ENCODE results near the gene KIRREL2. TPM values are rescaled to one million over a fixed set of nuclear protein-coding genes. Genes with fewer than 3 reads are reported as not detected.

KIRREL2 gene
- total and polyA plus RNA-seq, 12 donors = 0.12 to 0.35 TPM; not detected in 10

- H3K27ac ChIP-seq = no peak overlapping the region
- H3K9me3 ChIP-seq = no peaks in the 10 kb centered on the region
- intact Hi-C loops (cut with DNase I) = no loop called here
- ATAC-seq (peak in 5 of 8 donors; percentile 28 to 54 (median 46)), DNase-seq (no peak)
- WGBS, 2 donors = 7 to 8% methylated on average over 53 to 55 of the region's 55 CpGs
- H3K36me3 ChIP-seq = no peaks in the 10 kb centered on the region
- peaks cover 18 to 88% (median 71%) of the 10 kb centered on the region in 7 donors for H3K27me3 ChIP-seq
- H3K4me1 ChIP-seq = peaks cover 0 to 26% (median 9%) of the 10 kb centered on the region in 9 donors
- no peak overlapping the region for H3K4me3 ChIP-seq
- TF ChIP-seq CTCF (IDR thresholded peaks at IDR 0.05) = no peak
Measured at GRCh38 chr19:35860818-35861639, 4.3 kb downstream of the KIRREL2 start.

GRCh38 chr19:35861640-35862160 is 5.0 kb downstream of the KIRREL2 start:
- H3K27me3 ChIP-seq = peaks cover 11 to 81% (median 65%) of the 10 kb centered on the region in 7 donors
- WGBS, 2 donors = 50 to 53% methylated on average over 19 of the region's 19 CpGs
- peaks cover 0 to 20% (median 3%) of the 10 kb centered on the region in 9 donors for H3K4me1 ChIP-seq
- intact Hi-C loops (cut with DNase I) = no loop called here
- no peak for TF ChIP-seq CTCF (IDR thresholded peaks at IDR 0.05)
- no peak overlapping the region for H3K27ac ChIP-seq
- H3K36me3 ChIP-seq = no peaks in the 10 kb centered on the region
- ATAC-seq (no peak), DNase-seq (no peak)
- H3K4me3 ChIP-seq = no peak overlapping the region
- H3K9me3 ChIP-seq = no peaks in the 10 kb centered on the region

- Histone ChIP-seq H3K4me3 (no peak overlapping the region), H3K9me3 (no peaks in the 10 kb centered on the region), H3K27me3 (peaks cover 8 to 74% (median 56%) of the 10 kb centered on the region in 7 donors), H3K27ac (no peak overlapping the region), H3K4me1 (peaks cover 0 to 13% (median 0%) of the 10 kb centered on the region in 9 donors), H3K36me3 (no peaks in the 10 kb centered on the region)
- 72 to 78% methylated on average over 14 of the region's 14 CpGs for WGBS, 2 donors
- intact Hi-C loops (cut with DNase I) = no loop called here
- TF ChIP-seq CTCF (IDR thresholded peaks at IDR 0.05) = no peak
- ATAC-seq = peak in 1 of 8 donors; percentile 19
- no peak for DNase-seq
Measured at GRCh38 chr19:35862528-35862927, 5.8 kb downstream of the KIRREL2 start.

GRCh38 chr19:35863018-35863417 is 6.3 kb downstream of the KIRREL2 start:
- Histone ChIP-seq H3K36me3 (no peaks in the 10 kb centered on the region), H3K9me3 (no peaks in the 10 kb centered on the region), H3K27me3 (peaks cover 8 to 74% (median 52%) of the 10 kb centered on the region in 7 donors), H3K4me1 (peaks cover 0 to 16% (median 2%) of the 10 kb centered on the region in 9 donors), H3K27ac (no peak overlapping the region), H3K4me3 (no peak overlapping the region)
- WGBS, 2 donors = 89 to 92% methylated on average over 5 of the region's 5 CpGs
- TF ChIP-seq CTCF (IDR thresholded peaks at IDR 0.05) = no peak
- DNase-seq (no peak), ATAC-seq (no peak)
- intact Hi-C loops (cut with DNase I) = no loop called here
